ENCODE results near the gene CXXC1. TPM values are rescaled to one million over a fixed set of nuclear protein-coding genes. Genes with fewer than 3 reads are reported as not detected.
A peak's percentile ranks its signal among the peaks of the same experiment; 100 is the strongest.

The CXXC1 gene
- polyA plus RNA-seq, 6 donors from 2014 or later = 56.7 to 97.3 (median 71.0) TPM

DNA sequence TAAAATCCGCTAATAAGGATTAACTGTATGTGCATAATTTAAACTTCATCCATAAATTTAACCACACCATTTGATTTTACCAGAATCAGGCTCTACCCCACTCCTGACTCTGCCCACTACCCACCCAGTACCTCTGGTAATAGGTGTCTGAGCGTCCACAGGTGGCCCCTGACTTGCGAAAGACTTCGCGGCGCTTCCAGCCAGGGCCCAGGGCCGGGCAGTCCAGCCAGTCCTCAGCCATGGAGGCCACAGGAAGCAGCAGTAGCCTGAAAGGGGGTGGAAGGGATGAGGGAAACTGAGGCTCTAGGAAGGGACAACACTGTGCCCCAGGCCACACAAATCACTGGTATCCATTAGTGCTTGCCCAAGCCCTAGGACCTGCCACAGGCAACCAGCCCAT lies 7.7 kb downstream of the CXXC1 start:
- Mint-ChIP-seq H3K4me1 (peaks cover 44 to 49% (median 47%) of the 10 kb centered on the region in 3 donors), H3K27ac (peak overlapping the region in 2 of 6 donors; percentile 63 to 98), H3K9me3 (no peaks in the 10 kb centered on the region), H3K27me3 (no peaks in the 10 kb centered on the region), H3K4me3 (peak overlapping the region; percentile 95 to 100 (median 98)), H3K36me3 (peaks cover 25 to 57% of the 10 kb centered on the region in 2 donors)
- ATAC-seq (ENCODE audit: low read depth in 2 of 2) (no peak), DNase-seq (no peak)

GRCh38 chr18:50277942-50278341 lies 9.6 kb downstream of the CXXC1 start:
- Mint-ChIP-seq H3K4me3 (peak overlapping the region in 1 of 8 donors; percentile 20), H3K27ac (no peak overlapping the region), H3K27me3 (no peaks in the 10 kb centered on the region), H3K9me3 (no peaks in the 10 kb centered on the region), H3K4me1 (peaks cover 28 to 51% (median 46%) of the 10 kb centered on the region in 3 donors), H3K36me3 (peaks cover 22 to 51% of the 10 kb centered on the region in 2 donors)
- no peak for ATAC-seq (ENCODE audit: low read depth in 2 of 2)
- no peak for DNase-seq

DNA sequence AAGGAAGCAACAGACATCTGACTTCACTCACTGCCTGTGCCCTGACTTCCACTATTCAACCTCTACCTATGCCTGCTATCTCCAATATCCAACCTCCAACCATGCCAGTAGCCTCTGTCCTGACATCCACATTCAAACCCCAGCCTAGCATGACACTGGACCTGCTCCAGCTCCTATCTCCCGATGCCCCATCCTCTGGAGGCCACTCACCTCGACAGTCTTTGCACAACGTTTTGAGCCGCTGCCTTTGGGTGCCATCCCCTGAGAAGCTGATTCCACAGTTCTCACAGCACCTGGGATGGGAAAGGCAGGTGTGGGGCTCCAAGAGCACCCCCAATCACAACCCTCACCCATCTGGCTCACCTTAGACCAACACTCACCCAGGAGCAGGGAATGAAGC lies 11.0 kb downstream of the CXXC1 start:
- peak overlapping the region in 1 of 8 donors; percentile 38 for H3K4me3 Mint-ChIP-seq

DNA sequence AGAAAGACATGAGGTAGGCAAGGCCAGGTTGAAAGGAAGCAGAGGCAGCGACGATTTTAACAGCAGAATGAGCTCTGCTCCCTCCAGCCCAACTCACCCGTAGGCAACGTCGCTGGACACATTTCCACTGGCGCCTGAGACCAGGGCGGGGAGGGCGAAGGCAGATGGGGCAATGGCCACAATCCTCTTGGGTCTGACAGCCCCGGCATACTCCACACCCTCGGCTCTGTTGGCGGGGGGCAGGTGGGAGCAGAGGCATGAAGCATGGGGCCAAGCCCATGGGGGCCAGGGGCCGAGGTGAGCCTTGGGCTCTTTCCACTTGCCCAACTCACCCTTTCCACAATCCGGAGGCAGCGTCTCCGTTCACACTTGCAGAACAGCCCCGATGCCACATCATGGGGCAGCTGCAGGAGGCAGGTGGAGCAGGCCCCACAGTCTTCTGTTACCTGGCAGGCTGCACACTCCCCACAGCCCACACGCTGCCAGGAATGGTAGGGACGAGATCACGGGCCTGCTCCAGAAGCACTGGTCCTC lies 11.9 kb downstream of the CXXC1 start:
- H3K27ac Mint-ChIP-seq = peak overlapping the region in 1 of 6 donors; percentile 65
- no peaks in the 10 kb centered on the region for H3K9me3 Mint-ChIP-seq
- H3K4me3 Mint-ChIP-seq = peak overlapping the region in 1 of 8 donors; percentile 76
- ATAC-seq (ENCODE audit: low read depth in 2 of 2) (no peak), DNase-seq (no peak)
- H3K4me1 Mint-ChIP-seq = peaks cover 9 to 33% (median 27%) of the 10 kb centered on the region in 3 donors
- H3K36me3 Mint-ChIP-seq = peaks cover 27 to 40% of the 10 kb centered on the region in 2 donors
- H3K27me3 Mint-ChIP-seq = no peaks in the 10 kb centered on the region

More for the DNA sequence above, 11.0 kb downstream of the CXXC1 start:
- DNase-seq (no peak), ATAC-seq (ENCODE audit: low read depth in 2 of 2) (no peak)
- Mint-ChIP-seq H3K36me3 (peaks cover 22 to 46% of the 10 kb centered on the region in 2 donors), H3K9me3 (no peaks in the 10 kb centered on the region), H3K27me3 (no peaks in the 10 kb centered on the region), H3K4me1 (peaks cover 18 to 42% (median 36%) of the 10 kb centered on the region in 3 donors), H3K27ac (peak overlapping the region in 1 of 6 donors; percentile 78)

DNA sequence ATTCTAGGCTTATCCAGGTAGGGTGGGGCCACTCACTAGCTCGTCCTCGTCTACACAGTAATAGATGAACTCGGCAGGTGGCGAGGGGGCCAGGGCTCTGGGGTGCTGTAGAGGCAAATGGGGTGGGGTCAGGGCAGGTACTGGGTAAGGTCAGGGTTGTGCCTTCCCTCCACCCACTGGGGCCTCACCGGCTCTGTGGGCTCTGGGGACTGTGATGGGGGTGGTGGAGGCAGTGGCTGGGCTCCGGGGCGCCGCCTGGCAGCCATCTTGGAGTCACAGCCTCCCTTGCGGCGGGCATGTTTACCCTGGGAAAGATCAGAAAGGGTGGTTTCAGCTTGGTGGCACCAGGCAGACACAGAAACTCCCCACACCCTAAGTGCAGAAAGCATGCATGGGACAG lies 12.6 kb downstream of the CXXC1 start:
- H3K4me3 Mint-ChIP-seq = peak overlapping the region in 1 of 8 donors; percentile 76
- peak overlapping the region in 2 of 6 donors; percentile 25 to 61 for H3K27ac Mint-ChIP-seq
- no peak for DNase-seq
- H3K36me3 Mint-ChIP-seq = peaks cover 27 to 40% of the 10 kb centered on the region in 2 donors
- no peaks in the 10 kb centered on the region for H3K27me3 Mint-ChIP-seq
- H3K9me3 Mint-ChIP-seq = no peaks in the 10 kb centered on the region
- H3K4me1 Mint-ChIP-seq = peaks cover 3 to 33% (median 21%) of the 10 kb centered on the region in 3 donors
- no peak for ATAC-seq (ENCODE audit: low read depth in 2 of 2)

DNA sequence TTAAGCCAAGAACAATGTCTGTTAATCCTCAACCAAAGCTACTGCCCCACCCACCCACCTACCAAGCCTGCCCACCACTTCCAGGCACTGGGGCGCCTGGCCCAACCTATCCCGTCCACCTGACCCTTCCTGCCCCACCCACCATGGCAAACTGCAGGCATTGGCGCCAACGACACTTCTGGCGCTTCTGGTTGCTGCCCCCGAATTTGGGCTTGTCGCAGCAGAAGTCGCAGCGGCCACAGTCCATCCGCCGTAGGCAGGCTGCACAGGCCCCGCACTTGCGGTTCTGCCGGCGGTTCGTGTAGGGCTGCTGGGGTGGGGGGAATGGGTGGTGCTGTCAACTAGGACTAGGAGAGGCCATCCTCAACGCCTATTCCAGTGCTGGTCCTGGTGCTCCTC lies 13.4 kb downstream of the CXXC1 start:
- peaks cover 2 to 26% (median 17%) of the 10 kb centered on the region in 3 donors for H3K4me1 Mint-ChIP-seq
- no peak for DNase-seq
- H3K4me3 Mint-ChIP-seq = peak overlapping the region in 2 of 8 donors; percentile 21 to 22
- H3K27ac Mint-ChIP-seq = peak overlapping the region in 1 of 6 donors; percentile 76
- no peak for ATAC-seq (ENCODE audit: low read depth in 2 of 2)
- peaks cover 27 to 40% of the 10 kb centered on the region in 2 donors for H3K36me3 Mint-ChIP-seq
- no peaks in the 10 kb centered on the region for H3K9me3 Mint-ChIP-seq
- no peaks in the 10 kb centered on the region for H3K27me3 Mint-ChIP-seq

DNA sequence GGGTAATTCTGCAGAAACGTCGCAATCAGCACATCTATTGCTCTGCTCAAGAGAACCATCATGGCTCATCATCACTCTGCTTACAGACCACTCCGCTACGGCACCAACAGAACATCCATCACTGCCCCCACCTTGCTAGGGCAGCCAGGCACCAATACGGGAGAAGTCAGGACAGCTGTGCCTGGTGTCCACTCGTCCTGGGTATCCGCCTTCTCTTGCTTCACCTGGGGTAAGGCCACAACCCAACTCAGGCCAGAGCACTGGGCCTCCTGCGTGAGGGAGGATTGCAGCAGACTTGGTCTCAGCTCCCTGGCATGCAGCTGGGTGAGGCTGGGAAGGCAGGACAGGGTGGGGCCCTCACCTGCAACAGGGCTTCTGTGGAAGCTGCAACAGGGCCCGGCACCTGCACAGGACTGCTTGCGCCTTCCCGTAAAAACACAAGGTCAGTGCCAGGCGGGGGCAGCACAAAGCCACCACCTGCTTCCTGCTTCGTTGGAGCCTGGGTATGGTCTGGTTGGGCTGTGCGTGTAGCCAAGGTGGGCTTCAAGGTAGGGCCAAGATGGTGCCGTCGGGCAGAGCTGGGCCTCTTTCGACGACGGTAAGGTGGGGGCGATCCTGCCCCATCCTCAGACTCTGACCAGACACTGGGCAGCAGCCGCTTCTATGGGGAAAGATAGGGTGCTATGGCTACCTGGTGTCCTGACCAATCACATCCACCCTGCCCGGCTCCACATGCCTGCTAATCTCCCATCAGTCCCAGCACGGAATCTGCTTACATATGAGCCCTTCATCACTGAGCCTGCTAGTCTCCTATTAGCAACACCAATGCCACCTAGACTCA lies 14.1 kb downstream of the CXXC1 start:
- DNase-seq (no peak), ATAC-seq (ENCODE audit: low read depth in 2 of 2) (no peak)
- Mint-ChIP-seq H3K27me3 (no peaks in the 10 kb centered on the region), H3K27ac (peak overlapping the region in 2 of 6 donors; percentile 69 to 76), H3K36me3 (peaks cover 27 to 40% of the 10 kb centered on the region in 2 donors), H3K9me3 (no peaks in the 10 kb centered on the region), H3K4me3 (peak overlapping the region in 1 of 8 donors; percentile 21), H3K4me1 (peaks cover 4 to 23% (median 16%) of the 10 kb centered on the region in 3 donors)

- DNase-seq (no peak), ATAC-seq (ENCODE audit: low read depth in 2 of 2) (no peak)
- Mint-ChIP-seq H3K27me3 (no peaks in the 10 kb centered on the region), H3K36me3 (peaks cover 27 to 40% of the 10 kb centered on the region in 2 donors), H3K9me3 (no peaks in the 10 kb centered on the region), H3K4me1 (peaks cover 8 to 28% (median 16%) of the 10 kb centered on the region in 3 donors), H3K4me3 (no peak overlapping the region), H3K27ac (peak overlapping the region in 2 of 6 donors; percentile 60 to 73)
Measured at GRCh38 chr18:50272568-50272967, 14.9 kb downstream of the CXXC1 start.

DNA sequence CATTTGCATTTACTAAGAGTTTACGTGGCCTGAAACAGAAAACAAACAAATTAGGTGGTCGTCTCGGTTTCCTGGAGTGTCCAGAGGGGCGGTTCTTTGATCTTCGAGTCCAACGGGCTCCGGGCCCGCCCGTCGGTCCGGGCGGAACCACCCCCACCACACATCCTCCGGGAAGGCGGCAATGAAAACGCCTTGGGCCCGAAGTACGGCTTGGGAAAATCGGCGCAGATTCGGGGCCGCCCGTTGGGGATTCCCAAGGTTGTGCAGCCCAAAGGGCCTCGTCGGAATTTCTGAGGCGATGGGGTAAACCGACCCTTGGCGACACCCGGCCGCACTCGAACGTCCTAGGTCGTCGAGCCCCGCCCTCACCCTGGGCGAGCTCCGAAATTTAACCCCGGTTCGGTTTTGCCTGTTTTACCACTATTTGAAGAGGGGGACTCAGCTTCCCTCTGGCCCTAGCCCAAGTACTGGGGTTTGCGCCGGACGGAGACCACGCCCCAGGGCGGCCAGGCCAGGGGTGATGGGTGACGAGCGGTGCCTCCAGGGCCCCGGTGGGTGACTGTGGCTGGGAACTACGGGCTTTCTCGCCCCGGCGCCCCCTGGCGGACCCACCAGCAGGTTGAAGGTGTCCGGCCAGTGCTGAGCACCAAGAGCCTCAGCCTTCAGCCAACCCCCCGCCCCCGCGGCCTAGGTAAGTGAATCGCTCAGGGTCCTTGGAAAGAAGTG lies 19.3 kb downstream of the CXXC1 start:
- peak; percentile 82 for DNase-seq
- H3K4me1 Mint-ChIP-seq = peaks cover 12 to 27% (median 23%) of the 10 kb centered on the region in 3 donors
- peak overlapping the region; percentile 80 to 93 (median 90) for H3K4me3 Mint-ChIP-seq
- peak; percentile 66 to 67 for ATAC-seq (ENCODE audit: low read depth in 2 of 2)
- H3K27me3 Mint-ChIP-seq = no peaks in the 10 kb centered on the region
- H3K27ac Mint-ChIP-seq = peak overlapping the region in 5 of 6 donors; percentile 66 to 89 (median 82)
- no peaks in the 10 kb centered on the region for H3K9me3 Mint-ChIP-seq
- H3K36me3 Mint-ChIP-seq = peaks cover 5 to 8% of the 10 kb centered on the region in 2 donors

- Mint-ChIP-seq H3K27ac (peak within 1 kb of the TSS; percentile 91 to 99 (median 96)), H3K4me1 (peaks cover 9 to 27% (median 23%) of the 10 kb centered on the region in 3 donors), H3K9me3 (no peaks in the 10 kb centered on the region), H3K36me3 (peaks cover 0 to 4% of the 10 kb centered on the region in 2 donors), H3K27me3 (no peaks in the 10 kb centered on the region), H3K4me3 (peak within 1 kb of the TSS; percentile 84 to 94 (median 92))
- ATAC-seq (ENCODE audit: low read depth in 2 of 2) (peak; percentile 89 to 90), DNase-seq (peak; percentile 95)
Measured at GRCh38 chr18:50266248-50266704, 21.2 kb downstream of the CXXC1 start, which contains the start of gene CFAP53. Gene CFAP53 (minus strand): TSS chr18:50266495. CDS start chr18:50266404, 91 bp downstream.

- Mint-ChIP-seq H3K27ac (no peak overlapping the region), H3K9me3 (peaks cover 0 to 2% (median 0%) of the 10 kb centered on the region in 7 donors), H3K4me3 (no peak overlapping the region), H3K4me1 (peaks cover 9 to 23% (median 14%) of the 10 kb centered on the region in 3 donors), H3K36me3 (no peaks in the 10 kb centered on the region), H3K27me3 (peaks cover 0 to 30% (median 15%) of the 10 kb centered on the region in 3 donors)
- DNase-seq = no peak
- no peak for ATAC-seq (ENCODE audit: low read depth in 2 of 2)
Measured at GRCh38 chr18:50262977-50263376, 24.5 kb downstream of the CXXC1 start.

- Mint-ChIP-seq H3K36me3 (no peaks in the 10 kb centered on the region), H3K9me3 (no peaks in the 10 kb centered on the region), H3K27ac (no peak overlapping the region), H3K4me1 (no peaks in the 10 kb centered on the region), H3K4me3 (no peak overlapping the region), H3K27me3 (peaks cover 9 to 22% (median 11%) of the 10 kb centered on the region in 3 donors)
- ATAC-seq (ENCODE audit: low read depth in 2 of 2) = no peak
- no peak for DNase-seq
Measured at GRCh38 chr18:50250935-50251334, 36.6 kb downstream of the CXXC1 start.

- Mint-ChIP-seq H3K9me3 (no peaks in the 10 kb centered on the region), H3K27me3 (peaks cover 9 to 22% (median 11%) of the 10 kb centered on the region in 3 donors), H3K4me3 (no peak overlapping the region), H3K36me3 (no peaks in the 10 kb centered on the region), H3K27ac (peak overlapping the region in 1 of 6 donors; percentile 33), H3K4me1 (no peaks in the 10 kb centered on the region)
- no peak for ATAC-seq (ENCODE audit: low read depth in 2 of 2)
- no peak for DNase-seq
Measured at GRCh38 chr18:50249576-50249975, 37.9 kb downstream of the CXXC1 start.
